PC-9 (cell line): ENCODE measurements around the gene MED27. TPM values are rescaled to one million over a fixed set of nuclear protein-coding genes. Genes with fewer than 3 reads are reported as not detected.

Experiments used
- Bru-seq: library from RNA; stranded (reverse); fragments of 400-500 nt; gene quantifications from one replicate; lab custom pipeline; 2021; lab: Mats Ljungman, UMichigan
- BruChase-seq, 2 experiments: library from RNA; stranded (reverse); fragments of 400-500 nt; gene quantifications; one replicate each; lab custom pipeline; 2021; lab: Mats Ljungman, UMichigan
- BruUV-seq: library from RNA; stranded (reverse); fragments of 400-500 nt; replicated peaks from 2 replicates; lab custom pipeline; 2021; lab: Mats Ljungman, UMichigan
- CTCF ChIA-PET: fragments of 300-600 bp; sonication (Branson Sonifier 250); formaldehyde crosslinking; loops from one replicate; lab custom pipeline; 2022; ENCODE audit warnings: antibody characterized with exemption; lab: Charles Lee
- POLR2A ChIA-PET: fragments of 300-600 bp; sonication (Branson Sonifier 250); formaldehyde crosslinking; loops from one replicate; lab custom pipeline; 2022; ENCODE audit warnings: antibody characterized with exemption; ENCODE audit not compliant: unreplicated experiment; lab: Charles Lee
- DNase-seq, 2 experiments: peaks; one replicate each; pipeline versions ENCODE4 v3.0.0 to v3.0.0-alpha.2; 2015 to 2022; ENCODE audit warnings: mixed read lengths in 1 of 2
- H2AFZ ChIP-seq: fragments of 200-600 bp; sonication (generic); 2 replicates; pipeline ENCODE4 v1.8.1; 2017; ENCODE audit warnings: antibody characterized with exemption
- H3F3A ChIP-seq: fragments of 200-600 bp; sonication (generic); 2 replicates; pipeline ENCODE4 v1.8.1; 2017; ENCODE audit warnings: antibody characterized with exemption, mild to moderate bottlenecking, low read depth; ENCODE audit not compliant: insufficient read depth
- H3K27ac ChIP-seq: fragments of 200-600 bp; sonication (generic); 2 replicates; pipeline ENCODE4 v1.6.1; 2016; ENCODE audit warnings: mixed run types
- H3K27me3 ChIP-seq: fragments of 200-600 bp; sonication (generic); 2 replicates; pipeline ENCODE4 v1.6.1; 2016; ENCODE audit warnings: low read depth, mixed run types; ENCODE audit not compliant: insufficient read depth
- H3K36me3 ChIP-seq: fragments of 200-600 bp; sonication (generic); 2 replicates; pipeline ENCODE4 v1.6.1; 2016; ENCODE audit warnings: low read depth, mixed run types
- H3K4me1 ChIP-seq: fragments of 200-600 bp; sonication (generic); replicated peaks from 2 replicates; pipeline ENCODE4 v1.6.1; 2016; ENCODE audit warnings: mixed run types; ENCODE audit not compliant: insufficient read depth
- H3K4me2 ChIP-seq: fragments of 200-600 bp; sonication (generic); 2 replicates; pipeline ENCODE4 v1.6.1; 2017; ENCODE audit warnings: mixed run types
- H3K4me3 ChIP-seq: fragments of 200-600 bp; sonication (generic); 2 replicates; pipeline ENCODE4 v1.6.1; 2016; ENCODE audit warnings: mixed run types
- H3K79me2 ChIP-seq: fragments of 200-600 bp; sonication (generic); 2 replicates; pipeline ENCODE4 v1.6.1; 2017; ENCODE audit warnings: low read depth, mixed run types
- H3K9me2 ChIP-seq: fragments of 200-600 bp; sonication (generic); 2 replicates; pipeline ENCODE4 v1.8.1; 2017; ENCODE audit warnings: mild to moderate bottlenecking; ENCODE audit not compliant: insufficient read depth
- H3K9me3 ChIP-seq: fragments of 200-600 bp; sonication (generic); 2 replicates; pipeline ENCODE4 v1.8.1; 2016; ENCODE audit warnings: low read depth; ENCODE audit not compliant: insufficient read depth
- H4K20me1 ChIP-seq: fragments of 200-600 bp; sonication (generic); 2 replicates; pipeline ENCODE4 v1.8.1; 2017; ENCODE audit not compliant: insufficient read depth
- EZH2 ChIP-seq: fragments of 200-600 bp; sonication (generic); IDR thresholded peaks from 2 replicates; pipeline ENCODE4 v1.8.0; 2017; ENCODE audit warnings: antibody characterized with exemption, low read depth
- intact Hi-C: fragments of 100-400 bp; cut with micrococcal nuclease; formaldehyde crosslinking; loops from one replicate; pipeline ENCODE4 v1.10.0; 2022; ENCODE audit not compliant: unreplicated experiment
- long read RNA-seq: library from polyadenylated mRNA; stranded (forward); transcript quantifications from one replicate; pipeline ENCODE4 v2.0.0, GENCODE V29; 2022
- total RNA-seq: library from RNA; stranded (reverse); gene quantifications from 2 replicates; pipeline ENCODE4 v1.2.3, GENCODE V29; 2021
- TF ChIP-seq, protein P1 (sequence below): fragments of 200-600 bp; sonication (generic); conservative IDR thresholded peaks from 2 replicates; pipeline ENCODE4 v1.6.1; 2017; ENCODE audit warnings: mixed run types, antibody characterized with exemption, mild to moderate bottlenecking, moderate library complexity

Gene MED27, protein sequence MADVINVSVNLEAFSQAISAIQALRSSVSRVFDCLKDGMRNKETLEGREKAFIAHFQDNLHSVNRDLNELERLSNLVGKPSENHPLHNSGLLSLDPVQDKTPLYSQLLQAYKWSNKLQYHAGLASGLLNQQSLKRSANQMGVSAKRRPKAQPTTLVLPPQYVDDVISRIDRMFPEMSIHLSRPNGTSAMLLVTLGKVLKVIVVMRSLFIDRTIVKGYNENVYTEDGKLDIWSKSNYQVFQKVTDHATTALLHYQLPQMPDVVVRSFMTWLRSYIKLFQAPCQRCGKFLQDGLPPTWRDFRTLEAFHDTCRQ
- total RNA-seq (28.4 and 31.2 TPM in 2 replicates), Bru-seq, nascent RNA (percentile 79 among the genes with signal in this experiment), BruChase-seq, experiment 1, labeled RNA remaining after a 2-hour chase (percentile 65 among the genes with signal in this experiment), BruChase-seq, experiment 2, labeled RNA remaining after a 6-hour chase (percentile 61 among the genes with signal in this experiment)
- long read RNA-seq, transcript MED27-201 (8 exons, 1,431 nt), result major isoform, 26 of 32 reads
- long read RNA-seq, partial matches to known transcripts, result 3 of 32 reads
- long read RNA-seq, other reads (novel, unspliced or antisense), result 1 of 32 reads

DNA sequence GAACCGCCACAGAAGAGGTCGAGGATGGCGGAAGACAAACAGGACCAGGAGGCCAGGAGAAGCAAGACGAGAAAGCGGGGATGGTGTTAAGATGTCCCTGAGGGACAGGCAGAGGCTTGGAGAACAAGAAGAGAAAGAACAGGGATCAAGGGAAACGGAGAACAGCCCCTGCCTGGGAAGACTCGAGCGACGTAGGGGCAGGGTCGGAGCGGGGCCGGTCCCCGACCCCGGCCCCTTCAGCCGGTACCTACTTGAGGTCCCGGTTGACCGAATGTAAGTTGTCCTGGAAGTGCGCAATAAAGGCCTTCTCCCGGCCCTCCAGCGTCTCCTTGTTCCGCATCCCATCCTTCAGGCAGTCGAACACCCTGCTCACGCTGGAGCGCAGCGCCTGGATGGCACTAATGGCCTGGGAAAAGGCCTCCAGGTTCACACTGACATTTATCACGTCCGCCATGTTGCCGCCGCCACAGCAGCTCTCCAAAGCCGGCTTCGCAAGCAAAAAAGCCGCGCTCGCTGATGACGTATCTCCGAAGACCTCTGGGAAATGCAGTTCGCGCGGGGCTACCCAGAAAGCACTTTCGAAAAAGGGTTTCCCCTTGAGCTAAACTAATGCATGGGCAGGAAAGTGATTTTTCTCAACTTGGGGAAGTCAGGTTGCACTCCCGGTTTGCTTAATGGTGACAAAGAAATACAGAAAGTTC is at the start of gene MED27:
Gene MED27, minus strand, starts transcription at position 477 of the 701 bp plus-strand sequence. Its CDS starts 23 bp downstream, at position 454.
- 0 out of 2 replicates have a peak, but pooled peaks cover 8% of the 10 kb centered on the region for H3K36me3 ChIP-seq
- no peak for TF ChIP-seq EZH2
- TF ChIP-seq, protein P1, sequence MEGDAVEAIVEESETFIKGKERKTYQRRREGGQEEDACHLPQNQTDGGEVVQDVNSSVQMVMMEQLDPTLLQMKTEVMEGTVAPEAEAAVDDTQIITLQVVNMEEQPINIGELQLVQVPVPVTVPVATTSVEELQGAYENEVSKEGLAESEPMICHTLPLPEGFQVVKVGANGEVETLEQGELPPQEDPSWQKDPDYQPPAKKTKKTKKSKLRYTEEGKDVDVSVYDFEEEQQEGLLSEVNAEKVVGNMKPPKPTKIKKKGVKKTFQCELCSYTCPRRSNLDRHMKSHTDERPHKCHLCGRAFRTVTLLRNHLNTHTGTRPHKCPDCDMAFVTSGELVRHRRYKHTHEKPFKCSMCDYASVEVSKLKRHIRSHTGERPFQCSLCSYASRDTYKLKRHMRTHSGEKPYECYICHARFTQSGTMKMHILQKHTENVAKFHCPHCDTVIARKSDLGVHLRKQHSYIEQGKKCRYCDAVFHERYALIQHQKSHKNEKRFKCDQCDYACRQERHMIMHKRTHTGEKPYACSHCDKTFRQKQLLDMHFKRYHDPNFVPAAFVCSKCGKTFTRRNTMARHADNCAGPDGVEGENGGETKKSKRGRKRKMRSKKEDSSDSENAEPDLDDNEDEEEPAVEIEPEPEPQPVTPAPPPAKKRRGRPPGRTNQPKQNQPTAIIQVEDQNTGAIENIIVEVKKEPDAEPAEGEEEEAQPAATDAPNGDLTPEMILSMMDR, result no peak
- peak within 1 kb of the TSS; percentile 72 for H3K4me2 ChIP-seq
- H3K4me3 ChIP-seq, result peak within 1 kb of the TSS; percentile 82
- peak; percentile 79 to 80 for DNase-seq
- H3K9me2 ChIP-seq, result no peaks in the 10 kb centered on the region
- no peaks in the 10 kb centered on the region for H4K20me1 ChIP-seq
- no peaks in the 10 kb centered on the region for H3K9me3 ChIP-seq
- intact Hi-C loops, result loop anchor here (10.0 kb wide), 1 partner anchor 105 kb away; no protein-coding TSS in a partner anchor
- H2AFZ ChIP-seq, result peak within 1 kb of the TSS; percentile 91
- H3F3A ChIP-seq, result no peaks in the 10 kb centered on the region
- peaks cover 14% of the 10 kb centered on the region; the same call in 1 of the 2 replicates for H3K27me3 ChIP-seq
- ChIA-PET CTCF (interaction anchor here (0.6 kb wide), 2 partner anchors 59 to 122 kb away, joined by 3 to 8 read pairs; no protein-coding TSS in a partner anchor), POLR2A (interaction anchor here (0.6 to 0.7 kb wide), 2 partner anchors 40 to 1728 kb away, joined by 4 to 5 read pairs; no protein-coding TSS in a partner anchor)
- H3K79me2 ChIP-seq, result peaks cover 20% of the 10 kb centered on the region
- peaks cover 11% of the 10 kb centered on the region; the same call in 1 of the 2 replicates for H3K4me1 ChIP-seq
- H3K27ac ChIP-seq, result no peak within 1 kb of the TSS
- BruUV-seq, result TSS peak; percentile 42

DNA sequence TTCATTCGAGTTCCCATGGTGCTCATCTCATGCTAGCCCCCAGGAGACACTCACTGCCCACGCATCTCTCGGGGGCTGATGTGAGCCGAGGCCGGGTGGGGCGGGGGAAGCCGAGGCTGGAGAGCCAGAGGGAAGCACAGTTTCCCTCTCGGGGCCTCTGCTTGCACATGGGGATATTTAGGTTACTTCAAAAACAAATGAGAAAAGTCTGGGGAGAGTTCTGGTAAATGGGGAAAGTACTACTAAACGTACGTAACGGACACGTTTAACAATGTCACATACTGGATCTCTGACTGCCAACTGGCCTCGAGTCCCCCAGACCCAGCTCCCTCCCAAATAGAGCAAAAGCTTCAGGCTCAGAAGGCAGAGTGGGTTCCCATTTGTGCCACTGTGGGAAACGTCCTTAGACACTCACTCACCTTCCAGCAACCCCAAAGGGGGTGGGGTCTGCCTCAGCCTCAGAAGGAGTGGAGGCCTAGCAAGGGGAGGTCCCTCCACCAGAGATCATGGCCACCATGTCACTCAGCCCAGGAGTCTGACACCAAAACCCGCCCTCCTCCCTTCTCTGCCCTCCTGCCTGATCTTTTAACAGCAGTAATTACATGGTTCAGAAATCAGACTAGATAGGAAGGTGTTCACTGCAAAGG is 48.3 kb upstream of the MED27 start:
- H4K20me1 ChIP-seq, result no peaks in the 10 kb centered on the region
- TF ChIP-seq, protein P1, result no peak
- TF ChIP-seq EZH2, result no peak
- no peak for DNase-seq
- intact Hi-C loops, result no loop called here
- no TSS peak for BruUV-seq
- no peaks in the 10 kb centered on the region for H3F3A ChIP-seq
- no peaks in the 10 kb centered on the region for H3K9me3 ChIP-seq
- ChIA-PET POLR2A (no interaction called here), CTCF (no interaction called here)
- H3K36me3 ChIP-seq, result no peaks in the 10 kb centered on the region
- H3K4me1 ChIP-seq, result no peaks in the 10 kb centered on the region
- no peak overlapping the region for H2AFZ ChIP-seq
- peaks cover 99% of the 10 kb centered on the region for H3K27me3 ChIP-seq
- H3K79me2 ChIP-seq, result no peaks in the 10 kb centered on the region
- H3K9me2 ChIP-seq, result no peaks in the 10 kb centered on the region
- H3K27ac ChIP-seq, result no peak overlapping the region
- no peak overlapping the region for H3K4me3 ChIP-seq
- no peak overlapping the region for H3K4me2 ChIP-seq
